Hematopoietic multipotent progenitor cell (in vitro differentiated cells): ENCODE results near the gene RHEBL1. TPM values are rescaled to one million over a fixed set of nuclear protein-coding genes. Genes with fewer than 3 reads are reported as not detected.
"Not testable (repeated sequence)": the region's sequence is repeated elsewhere in the genome, so short reads cannot be mapped to it uniquely, and the experiment has no call there.

Source experiments
- DNase-seq, 3 donors: peaks; one replicate each; pipeline ENCODE4 v3.0.0-alpha.2; 2011 to 2015; ENCODE audit warnings: low read depth in 2 of 3, low spot score in 2 of 3
- total RNA-seq: library from RNA; depleted of rRNA; stranded (reverse); fragments of >200 nt; gene quantifications from one replicate; pipeline ENCODE4 v1.2.3, GENCODE V29; 2012

RHEBL1 gene
- total RNA-seq, 1 donor, result 2.7 TPM

- peak in 2 of 3 donors; percentile 68 to 70 for DNase-seq
Observed at GRCh38 chr12:49089821-49090773, 20.3 kb upstream of the RHEBL1 start.

GRCh38 chr12:49088932-49089330 is 19.2 kb upstream of the RHEBL1 start:
- no peak for DNase-seq

DNA sequence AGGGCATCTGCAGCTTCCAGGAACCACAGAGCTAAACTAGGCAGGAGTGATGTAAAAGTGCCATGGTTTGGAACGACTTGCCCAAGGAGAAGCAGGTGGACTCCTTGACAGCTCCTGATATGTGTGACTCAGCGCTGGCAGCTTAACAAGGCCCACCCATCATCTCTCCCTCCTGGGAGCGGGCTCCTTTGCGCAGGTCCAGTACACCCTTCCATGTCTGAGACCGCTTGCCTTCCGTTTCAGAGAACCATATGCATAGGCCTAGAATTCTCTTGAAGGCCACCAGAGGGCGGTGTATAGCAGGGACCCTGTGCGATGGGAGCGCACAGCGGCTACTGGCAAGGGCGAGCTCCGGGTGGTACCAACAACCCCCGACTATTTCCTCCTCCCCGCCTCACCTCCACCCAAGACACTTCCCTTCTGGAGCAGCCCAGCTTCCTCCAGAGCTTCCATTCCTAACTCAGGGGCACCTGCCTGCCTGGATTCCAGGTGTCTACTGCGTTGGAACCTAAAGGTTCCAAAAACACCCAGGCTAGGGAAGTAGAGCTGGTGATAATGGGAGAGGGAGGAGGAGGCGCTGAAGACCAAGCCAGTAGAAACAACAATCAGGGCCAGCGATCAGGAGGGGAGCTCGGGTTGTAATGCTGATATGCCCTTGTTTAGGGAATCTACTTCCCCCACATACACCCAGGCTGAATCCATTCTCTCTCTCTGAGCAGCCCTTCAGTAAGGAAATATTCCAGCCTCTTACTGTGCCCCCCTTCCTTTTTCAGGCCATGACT is 18.6 kb upstream of the RHEBL1 start:
- peak in 2 of 3 donors; percentile 88 for DNase-seq

DNA sequence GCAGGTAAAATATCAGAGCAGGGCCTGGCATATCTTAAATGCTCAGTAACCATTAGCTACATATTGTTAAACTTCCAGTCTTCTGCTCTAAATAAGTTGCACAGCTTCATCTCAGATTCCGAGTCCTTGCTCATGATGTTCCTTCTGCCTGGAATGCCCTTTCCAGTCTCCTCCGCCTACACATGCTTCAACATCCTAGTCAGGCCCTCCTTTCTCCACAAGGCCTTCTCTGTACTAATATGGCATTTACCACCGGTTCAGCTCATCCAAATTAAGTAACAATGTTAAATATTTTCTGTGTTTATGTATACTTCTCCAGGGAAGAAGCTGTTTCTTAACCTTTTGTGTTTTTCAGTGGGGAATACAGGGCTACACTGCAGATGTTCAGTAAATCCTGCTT is 16.3 kb upstream of the RHEBL1 start:
- DNase-seq, result no peak

DNA sequence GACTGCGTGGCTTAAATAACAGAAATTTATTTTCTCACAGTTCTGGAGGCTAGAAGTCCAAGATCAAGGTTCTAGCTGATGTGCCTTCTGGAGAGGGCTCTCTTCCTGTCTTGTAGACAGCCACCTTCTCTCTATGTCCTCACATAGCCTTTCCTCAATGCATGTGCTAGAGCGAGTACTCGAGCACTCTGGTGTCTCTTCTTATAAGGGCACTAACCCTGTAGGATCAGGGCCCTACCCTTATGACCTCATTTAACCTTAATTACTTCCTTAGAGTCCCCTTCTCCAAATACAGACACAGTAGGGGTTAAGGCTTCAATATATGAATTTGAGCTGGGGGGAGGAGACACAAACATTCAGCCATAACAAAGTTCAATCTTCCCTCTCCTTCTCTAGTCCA is 14.7 kb upstream of the RHEBL1 start:
- no peak for DNase-seq

- no peak for DNase-seq
Observed at GRCh38 chr12:49079793-49080192, 10.0 kb upstream of the RHEBL1 start.

GRCh38 chr12:49070971-49071370 is 1.2 kb upstream of the RHEBL1 start:
- no peak for DNase-seq

DNA sequence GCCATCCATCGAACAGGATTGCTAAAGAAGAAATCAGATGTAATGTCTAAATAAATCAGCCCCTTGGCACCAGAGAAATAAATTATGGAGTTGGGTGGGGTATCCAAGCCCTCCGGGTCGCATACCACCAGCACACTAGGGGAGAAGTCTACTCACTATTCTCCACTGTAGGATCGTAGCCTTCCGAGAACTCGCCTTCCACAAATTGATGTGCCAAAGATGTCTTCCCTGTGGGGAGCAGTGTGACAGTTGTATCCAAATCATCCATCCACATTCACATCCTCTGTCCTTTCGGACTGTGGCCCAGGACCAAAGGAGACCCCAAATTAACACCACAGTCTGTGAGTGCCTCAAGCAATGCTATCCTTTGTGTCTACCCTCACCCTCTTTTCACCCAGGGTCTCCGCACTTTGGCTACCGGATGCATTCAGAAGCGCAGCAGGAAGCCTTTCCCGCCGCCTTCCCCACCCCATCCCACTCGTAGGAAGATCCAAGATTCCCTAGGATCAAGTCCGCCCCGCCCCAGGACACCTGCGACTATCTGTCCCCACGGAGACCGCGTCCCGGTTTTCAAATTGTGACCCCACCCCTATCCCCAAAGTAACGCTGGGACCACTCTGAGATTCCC is 786 bp downstream of the RHEBL1 start:
- DNase-seq, result no peak

DNA sequence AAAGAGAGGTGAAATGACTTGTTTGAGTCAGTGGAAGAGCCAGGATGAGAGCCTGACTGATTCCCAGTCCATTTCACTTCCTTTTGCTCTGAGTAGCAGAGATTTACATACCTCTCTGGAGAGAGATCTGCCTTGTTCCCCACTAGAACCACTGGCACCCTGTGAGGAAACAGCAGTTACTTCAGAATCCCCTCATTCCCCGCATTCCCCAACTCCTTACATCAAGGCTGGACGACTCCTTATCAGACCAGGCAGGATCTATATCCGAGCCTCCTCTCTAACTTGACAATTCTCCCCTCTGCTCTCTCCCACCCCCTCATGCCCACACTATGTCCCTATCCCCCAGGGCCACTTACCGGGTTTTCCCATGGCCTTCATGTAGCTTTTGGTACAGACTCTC is 3.7 kb downstream of the RHEBL1 start:
- DNase-seq, result no peak

- DNase-seq, result no peak
Observed at GRCh38 chr12:49064767-49065152, 5.0 kb downstream of the RHEBL1 start.

DNA sequence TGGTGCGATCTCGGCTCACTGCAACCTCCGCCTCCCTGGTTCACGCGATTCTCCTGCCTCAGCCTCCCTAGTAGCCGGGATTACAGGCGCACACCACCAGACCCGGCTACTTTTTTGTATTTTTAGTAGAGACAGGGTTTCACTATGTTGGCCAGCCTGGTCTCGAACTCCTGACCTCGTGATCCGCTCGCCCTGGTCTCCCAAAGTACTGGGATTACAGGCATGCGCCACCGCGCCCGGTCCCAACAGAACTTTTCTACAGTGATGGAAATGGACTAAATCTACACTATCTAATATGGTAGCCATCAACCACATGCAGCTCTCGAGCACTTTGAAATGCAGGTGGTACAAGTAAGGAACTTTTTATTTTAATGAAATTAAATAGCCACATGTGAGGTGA is 7.9 kb downstream of the RHEBL1 start:
- DNase-seq, result not testable (repeated sequence)

- no peak for DNase-seq
Observed at GRCh38 chr12:49061157-49061650, 8.6 kb downstream of the RHEBL1 start.

DNA sequence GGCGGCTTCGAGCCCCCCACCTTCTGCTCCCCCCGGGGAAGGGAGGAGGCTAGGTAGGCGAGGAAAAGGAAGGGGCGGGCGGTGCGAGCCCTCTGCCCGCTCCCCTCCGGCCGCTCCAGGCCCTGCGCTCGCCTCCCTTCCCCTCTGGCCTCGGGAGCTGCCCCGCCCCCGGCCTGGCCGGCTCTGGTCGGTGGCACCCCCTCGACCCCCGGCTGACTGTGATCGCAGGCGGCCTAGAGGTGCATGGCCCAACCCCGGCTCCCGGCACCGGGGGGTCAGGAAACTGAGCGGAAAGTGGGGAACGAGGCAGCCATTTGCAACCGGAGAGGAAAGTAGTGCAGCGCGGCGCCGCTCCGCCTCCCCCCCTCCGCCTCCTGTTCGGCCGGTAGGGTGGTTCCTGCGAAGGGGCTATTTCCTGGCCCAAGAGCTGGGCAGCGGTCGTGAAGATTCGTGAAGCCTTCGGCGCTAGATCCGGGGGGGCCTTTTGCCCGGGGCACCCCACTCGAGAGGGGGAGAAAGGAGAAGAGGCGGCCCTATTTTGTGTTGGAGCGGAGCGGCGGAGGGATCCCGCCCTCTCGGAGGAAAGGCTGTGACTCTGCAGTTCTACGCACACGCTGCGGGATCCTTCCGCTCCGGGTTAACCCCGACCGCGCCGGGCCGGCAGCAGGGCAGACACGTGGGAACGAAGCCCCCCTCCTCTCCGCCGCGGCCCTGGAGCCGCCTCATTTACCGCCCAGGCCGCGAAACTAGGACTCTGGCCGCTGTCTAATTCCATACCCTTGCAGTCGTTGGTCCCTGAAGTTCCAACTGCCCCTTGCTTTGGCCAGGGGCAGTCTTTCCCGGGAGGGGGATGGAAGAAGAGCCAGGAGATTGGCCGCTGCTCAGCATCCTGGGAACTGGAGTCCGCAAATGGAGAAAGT is 9.3 kb downstream of the RHEBL1 start, which contains the start of gene KMT2D:
Gene KMT2D, minus strand, starts transcription at position 558 of the 920 bp plus-strand sequence. CDS start 5,470 bp downstream, outside the sequence.
- DNase-seq, result peak; percentile 84 to 96 (median 95)

DNA sequence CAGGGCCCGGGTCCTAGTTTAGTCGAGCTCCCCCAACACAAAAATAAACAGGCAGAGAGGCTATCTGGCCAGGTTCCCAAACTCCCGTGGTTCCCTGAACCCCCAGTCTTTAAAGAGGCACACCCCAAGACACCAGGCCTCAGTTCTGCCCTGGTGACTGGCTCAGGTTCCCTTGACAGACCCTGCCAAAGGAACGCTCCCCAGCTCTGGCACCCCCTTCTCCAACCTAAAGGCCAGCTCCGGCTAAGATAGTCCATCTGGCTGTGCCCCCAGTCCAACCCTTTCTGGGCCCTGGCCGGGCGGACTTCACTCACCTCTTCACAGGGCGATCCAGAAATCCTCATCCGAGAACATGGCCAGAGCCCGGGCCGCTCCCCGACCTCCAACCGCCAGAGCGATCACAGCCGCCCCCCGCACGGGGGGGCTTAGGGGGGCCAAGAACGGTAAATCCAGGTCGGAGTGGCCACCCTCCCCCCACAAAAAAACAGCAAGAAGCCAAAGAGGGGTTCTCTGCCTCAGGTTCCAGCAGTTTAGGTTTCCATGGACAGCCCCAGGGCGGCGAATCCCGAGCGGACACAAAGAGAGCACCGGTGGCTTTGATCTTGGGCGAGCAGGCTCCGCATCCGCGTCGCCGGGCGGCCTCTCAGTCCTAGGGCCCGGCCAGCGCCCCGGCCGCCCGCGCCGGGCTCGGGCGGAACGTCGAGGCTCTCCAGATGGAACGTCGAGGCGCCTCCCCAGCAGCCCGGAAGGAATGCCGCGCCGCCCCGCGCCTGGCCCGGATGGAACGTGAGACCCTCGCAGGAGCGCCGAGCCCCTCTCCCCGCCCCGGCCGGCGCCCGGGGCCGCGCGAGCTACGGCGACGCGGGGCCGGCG is 10.2 kb downstream of the RHEBL1 start:
- DNase-seq, result peak in 1 of 3 donors; percentile 26

DNA sequence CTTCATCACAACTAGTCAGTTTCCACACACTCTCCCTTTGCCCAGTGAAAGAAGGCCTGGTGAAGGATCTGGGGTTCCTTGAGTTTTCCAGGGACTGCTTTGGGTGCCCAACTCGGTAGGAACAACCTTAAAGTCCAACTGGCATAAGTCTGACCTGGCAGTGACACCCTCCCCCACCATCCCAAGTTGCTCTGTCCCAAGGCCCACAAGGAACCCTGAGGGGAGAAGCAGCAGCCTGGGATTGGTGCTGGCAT is 10.8 kb downstream of the RHEBL1 start:
- DNase-seq, result no peak

GRCh38 chr12:49058366-49059044 is 11.3 kb downstream of the RHEBL1 start:
- no peak for DNase-seq

- DNase-seq, result no peak
Observed at GRCh38 chr12:49057888-49058287, 11.9 kb downstream of the RHEBL1 start.

- peak in 2 of 3 donors; percentile 65 to 69 for DNase-seq
Observed at GRCh38 chr12:49055978-49056754, 13.6 kb downstream of the RHEBL1 start.
